Adrenal gland (tissue), 5 donors: ENCODE results near the gene LARP4B.

Experiments used
- CTCF ChIP-seq, 6 experiments: fragments of 450-650 bp in 4 of 6; fragments of 200-600 bp in 2 of 6; sonication (generic) in 1 of 6; IDR thresholded peaks; 1 replicate in 5 of 6; 2 replicates in 1 of 6; pipeline versions ENCODE4 v1.5.1 to v1.8.0; 2016 to 2021; ENCODE audit warnings: antibody characterized with exemption in 6 of 6, mild to moderate bottlenecking in 2 of 6, moderate library complexity in 1 of 6
- POLR2A ChIP-seq, 2 donors: fragments of 450-650 bp; IDR thresholded peaks; one replicate each; pipeline ENCODE4 v1.6.1; 2017; ENCODE audit warnings: antibody characterized with exemption in 2 of 2, mild to moderate bottlenecking in 2 of 2, moderate library complexity in 1 of 2
- donor health status: DM: no; HTN: no; CAD: no.

GRCh38 chr10:804787-805619 lies 126.5 kb downstream of the LARP4B start:
- no peak for TF ChIP-seq CTCF (IDR thresholded peaks at IDR 0.05)
- no peak for TF ChIP-seq POLR2A (IDR thresholded peaks at IDR 0.05)
